GM19467 (cell line): ENCODE data around the gene KCNQ1.

Experiments
- ATAC-seq: cut with Tn5 transposase; IDR thresholded peaks from one replicate; pipeline ENCODE4 v1.9.1; 2021; ENCODE audit warnings: mild to moderate bottlenecking, moderate library complexity; ENCODE audit not compliant: unreplicated experiment

The KCNQ1 gene

GRCh38 chr11:2770761-2771301 lies 326.0 kb downstream of the KCNQ1 start:
- no peak for ATAC-seq

DNA sequence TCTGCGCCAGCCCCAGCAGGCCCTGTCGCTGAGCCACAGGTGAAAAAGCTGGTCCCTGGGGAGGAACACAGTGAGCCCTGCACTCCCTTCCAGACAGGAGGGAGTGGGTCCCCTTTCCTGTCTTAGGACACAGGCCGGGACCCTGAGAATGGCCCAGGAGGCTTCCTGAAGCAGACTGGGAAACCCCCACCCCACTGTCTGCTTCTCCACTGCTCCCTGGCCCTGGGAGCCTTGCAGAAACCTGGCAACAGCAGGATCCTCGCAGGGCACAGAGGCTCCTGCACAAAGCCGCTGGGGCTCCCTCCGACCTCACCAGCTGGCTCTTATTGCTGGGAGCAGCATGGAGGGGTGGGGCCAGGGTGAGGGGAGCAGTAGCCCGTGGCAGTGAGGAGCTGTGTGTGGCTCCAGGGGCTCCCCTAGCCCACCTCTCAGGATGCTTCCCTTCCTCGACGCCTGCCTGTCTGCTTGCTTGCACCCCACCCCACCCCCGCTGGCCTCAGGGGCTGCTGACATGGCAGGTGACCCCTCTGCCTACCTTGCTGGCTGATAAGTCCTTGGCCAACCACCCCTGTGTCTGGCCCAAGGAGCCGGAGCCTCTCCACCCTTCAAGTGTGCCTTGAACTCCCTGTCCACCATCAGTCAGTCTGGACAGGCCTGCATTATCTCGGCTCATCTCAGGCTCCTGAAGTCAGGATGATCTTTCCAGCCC lies 327.1 kb downstream of the KCNQ1 start:
- ATAC-seq, result no peak

- ATAC-seq, result no peak
Observed at GRCh38 chr11:2772544-2773031, 327.8 kb downstream of the KCNQ1 start.

DNA sequence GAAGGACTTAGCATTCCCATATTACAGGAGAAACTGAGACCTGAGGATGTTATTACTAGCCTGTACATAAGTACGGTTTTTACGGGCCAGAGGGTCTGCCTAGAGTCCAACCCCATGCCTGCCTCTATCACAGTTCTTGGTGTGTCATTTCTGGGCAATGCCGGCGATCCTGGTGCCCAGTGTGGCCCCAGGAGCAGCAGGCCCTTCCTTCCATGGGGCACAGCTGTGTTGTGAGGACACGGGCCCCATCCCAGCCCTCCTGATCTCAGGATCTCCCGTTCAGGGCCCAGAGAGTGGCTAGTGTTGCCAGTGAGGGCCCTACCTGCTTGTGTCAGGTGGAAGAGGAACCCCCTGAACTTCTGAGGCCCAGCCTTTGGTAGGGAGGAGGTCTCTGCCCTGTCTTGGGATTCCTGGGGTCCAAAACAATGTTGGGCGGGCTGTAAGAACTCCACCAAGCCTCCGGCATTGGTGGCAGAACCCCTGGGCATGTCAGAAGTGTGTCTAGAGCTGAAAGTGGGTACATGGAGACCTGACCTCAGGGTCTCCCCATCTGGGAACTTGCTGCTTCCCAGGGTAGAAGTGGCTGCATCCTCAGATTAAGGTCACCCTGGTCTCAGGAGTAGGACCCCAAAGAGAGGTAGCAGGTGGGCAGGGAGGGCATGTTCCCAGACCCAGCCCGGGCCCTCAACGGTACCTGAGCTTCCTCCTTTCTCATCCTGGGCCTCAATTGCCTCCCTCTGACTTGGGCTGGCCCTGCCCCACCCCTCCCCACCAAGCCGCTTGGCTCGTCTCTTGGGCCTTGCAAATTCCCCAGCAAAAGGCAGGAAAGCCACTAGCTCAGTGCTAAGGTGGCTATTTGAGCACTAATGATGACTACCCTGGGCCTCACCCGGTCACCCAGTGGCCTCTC lies 329.6 kb downstream of the KCNQ1 start:
- no peak for ATAC-seq

- ATAC-seq, result no peak
Observed at GRCh38 chr11:2775083-2775625, 330.3 kb downstream of the KCNQ1 start.

DNA sequence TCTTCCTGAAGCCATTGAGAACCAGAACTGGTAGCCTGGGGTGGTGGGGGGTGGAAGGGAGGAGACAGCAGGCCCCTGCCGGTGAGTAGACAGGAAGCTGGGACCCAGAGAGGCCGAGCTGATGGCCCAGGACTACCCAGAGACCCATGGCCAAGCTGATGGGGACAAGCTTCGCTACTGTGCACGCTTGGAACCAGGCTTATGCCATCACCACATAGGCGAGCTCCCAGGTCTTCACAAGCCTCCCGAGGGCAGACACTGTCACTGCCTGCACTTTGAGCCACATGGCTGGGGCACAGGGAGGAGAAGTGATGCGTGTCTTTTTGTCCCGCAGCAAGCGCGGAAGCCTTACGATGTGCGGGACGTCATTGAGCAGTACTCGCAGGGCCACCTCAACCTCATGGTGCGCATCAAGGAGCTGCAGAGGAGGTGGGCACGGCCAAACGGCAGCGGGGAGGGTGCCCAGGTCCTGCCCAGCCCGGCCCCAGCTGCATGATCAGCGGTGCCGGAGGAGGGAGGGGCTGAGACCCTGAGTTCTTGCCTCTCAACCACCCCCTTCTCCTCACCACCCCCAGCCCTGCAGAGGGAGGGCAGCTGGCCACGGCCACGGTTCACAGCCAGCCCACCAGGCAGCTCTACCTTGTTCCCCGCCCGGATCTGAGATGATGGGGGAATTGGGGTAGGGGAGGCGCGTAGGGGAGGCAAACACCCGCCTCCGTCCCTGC lies 331.0 kb downstream of the KCNQ1 start:
- no peak for ATAC-seq

- no peak for ATAC-seq
Observed at GRCh38 chr11:2776351-2777061, 331.7 kb downstream of the KCNQ1 start.

GRCh38 chr11:2777386-2777785 lies 332.6 kb downstream of the KCNQ1 start:
- ATAC-seq, result no peak

DNA sequence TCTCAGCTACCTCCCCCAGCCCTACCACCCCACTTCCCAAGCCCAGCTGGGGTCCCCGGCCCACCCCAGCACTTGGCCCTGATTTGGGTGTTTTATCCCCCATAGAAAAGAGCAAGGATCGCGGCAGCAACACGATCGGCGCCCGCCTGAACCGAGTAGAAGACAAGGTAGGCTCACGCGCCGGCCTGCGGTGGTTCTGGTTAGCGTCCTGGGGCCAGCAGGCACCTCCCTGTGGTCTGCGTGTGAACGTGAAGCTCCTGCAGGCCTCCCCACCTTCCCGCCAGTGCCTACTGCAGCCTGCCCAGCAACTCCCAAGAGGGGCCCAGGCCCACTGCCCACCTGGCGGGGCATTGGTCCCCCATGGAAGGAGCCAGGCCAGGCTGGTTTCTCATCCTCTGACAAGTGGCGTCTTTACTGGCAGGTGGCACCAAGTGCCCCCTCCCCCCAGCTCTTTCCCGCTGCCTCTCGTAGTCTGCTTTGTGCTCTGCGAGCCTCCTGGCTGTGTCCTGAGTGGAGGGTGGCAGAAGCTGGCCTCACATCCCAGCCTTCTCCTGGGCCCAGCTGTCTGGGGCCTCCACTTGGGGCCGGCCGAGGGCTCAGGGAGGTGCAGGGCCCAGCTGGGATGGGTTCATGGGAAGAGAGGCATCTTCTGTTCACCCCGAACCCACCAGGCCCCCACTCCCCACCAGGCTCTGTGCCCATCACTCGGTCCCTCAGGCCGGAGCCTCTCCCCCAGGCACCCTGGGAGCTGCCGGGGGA lies 333.2 kb downstream of the KCNQ1 start:
- ATAC-seq, result no peak

DNA sequence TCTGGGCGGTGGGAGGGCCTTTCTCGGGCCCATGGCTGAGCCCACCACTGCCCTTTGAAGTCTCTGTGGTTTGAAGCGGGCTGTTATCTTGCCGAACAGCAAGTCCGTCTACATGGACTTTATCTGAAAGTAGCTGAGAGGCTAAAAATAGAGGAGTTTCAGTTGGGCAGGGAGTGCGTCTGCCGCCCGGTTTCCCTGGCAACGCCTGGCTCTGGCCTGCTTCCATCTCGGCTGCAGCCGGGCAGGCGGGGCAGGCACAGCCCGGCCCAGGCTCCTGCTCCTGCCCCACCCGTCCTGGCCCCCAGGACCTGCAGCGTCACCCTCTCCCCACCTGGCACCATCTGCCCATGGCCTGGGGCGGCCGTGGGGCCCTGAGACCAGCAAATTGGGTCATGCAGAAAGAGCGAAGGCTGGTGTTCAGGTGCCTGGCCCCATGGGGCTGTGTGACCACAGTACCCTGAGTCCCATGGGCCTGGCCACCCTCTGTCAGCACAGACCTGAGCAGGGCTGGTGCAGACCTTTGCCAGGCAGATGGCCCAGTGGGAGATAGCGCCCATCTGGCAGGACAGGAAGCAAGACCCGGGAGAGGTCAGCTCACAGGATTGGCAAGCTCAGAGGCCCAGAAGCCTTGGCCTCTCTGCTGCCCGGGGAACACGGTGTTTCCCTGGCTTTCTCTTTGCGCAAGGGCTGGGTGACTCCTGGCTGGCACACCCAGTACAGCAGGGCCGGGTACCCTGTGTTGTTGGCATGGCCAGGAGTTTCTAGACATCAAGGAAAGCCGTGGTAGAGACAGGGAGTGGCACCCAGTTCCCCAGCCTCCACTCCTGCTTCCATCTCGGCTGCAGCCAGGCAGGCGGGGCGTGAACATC lies 334.1 kb downstream of the KCNQ1 start:
- ATAC-seq, result peak; percentile 47

DNA sequence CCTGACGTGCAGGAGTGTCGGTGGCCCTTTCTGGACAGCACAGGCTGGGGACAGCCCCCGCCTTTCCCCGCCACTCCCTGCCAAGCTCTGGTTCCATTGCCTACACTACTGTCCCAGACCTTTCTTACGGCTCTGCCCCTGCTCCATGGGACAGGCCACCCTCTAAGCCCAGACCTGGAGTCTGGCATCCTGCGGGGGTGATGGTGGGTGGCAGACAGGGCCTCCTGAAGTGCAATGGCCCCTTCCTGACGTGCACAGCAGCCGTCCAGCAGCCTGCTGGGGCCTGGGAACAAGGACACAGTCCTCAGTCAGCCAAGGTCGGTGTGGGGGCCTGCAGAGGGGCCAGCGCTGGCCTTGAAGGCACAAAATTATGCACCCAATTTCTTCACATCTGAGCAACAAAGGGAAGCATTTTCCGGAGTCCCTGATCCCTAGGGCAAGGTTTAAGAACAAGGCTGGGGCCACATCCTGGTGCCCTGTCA lies 334.7 kb downstream of the KCNQ1 start:
- no peak for ATAC-seq

DNA sequence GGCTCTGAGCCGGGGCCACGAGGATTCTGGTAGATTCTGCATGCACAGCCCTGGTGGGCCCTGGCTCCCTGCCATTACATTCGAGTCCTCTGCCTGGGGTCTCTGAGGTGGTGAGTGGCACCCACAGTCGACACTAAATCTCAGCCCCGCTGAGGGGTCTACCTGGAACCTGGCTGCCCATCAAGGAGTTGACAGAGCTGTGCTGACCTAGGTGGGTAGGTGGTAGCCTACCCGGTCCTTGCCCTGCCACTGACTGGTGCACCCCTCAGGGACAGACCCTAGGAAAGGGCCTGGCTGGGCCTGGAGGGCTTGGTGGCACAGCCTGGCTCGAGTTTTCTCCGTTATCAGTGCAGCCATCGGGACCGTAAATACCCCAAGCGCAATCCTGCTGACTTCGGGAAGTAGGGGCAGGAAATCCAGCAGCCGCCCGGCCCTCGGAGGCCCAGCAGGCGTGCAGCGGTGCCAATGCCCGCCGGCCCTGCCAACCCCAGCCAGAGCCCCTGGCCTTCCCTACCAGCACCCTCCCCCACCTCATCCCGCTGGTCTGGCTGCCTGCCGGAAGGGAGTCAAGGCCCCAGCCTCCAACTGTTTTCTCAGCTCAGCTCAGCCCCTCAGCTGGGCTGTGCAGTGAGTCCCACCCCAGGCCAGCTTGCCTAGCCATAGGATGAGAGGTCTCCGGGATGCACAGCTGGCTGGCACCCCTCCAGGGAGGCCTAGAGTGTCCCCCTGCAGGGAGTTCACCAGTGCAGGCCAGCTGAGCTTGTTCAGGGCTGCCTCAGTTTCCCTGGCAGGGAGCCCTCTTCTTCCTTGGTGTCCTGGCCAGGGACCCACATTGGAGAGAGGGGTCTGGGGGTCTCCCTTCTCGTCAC lies 335.4 kb downstream of the KCNQ1 start:
- no peak for ATAC-seq

GRCh38 chr11:2780850-2781407 lies 336.1 kb downstream of the KCNQ1 start:
- ATAC-seq, result no peak

GRCh38 chr11:2781408-2782274 lies 336.8 kb downstream of the KCNQ1 start:
- ATAC-seq, result no peak

GRCh38 chr11:2782769-2783168 lies 338.0 kb downstream of the KCNQ1 start:
- ATAC-seq, result no peak

GRCh38 chr11:2783536-2784082 lies 338.8 kb downstream of the KCNQ1 start:
- no peak for ATAC-seq
